ENCODE measurements around the gene DLG5.

- TF ChIP-seq EZH2 (IDR thresholded peaks at IDR 0.05; ENCODE audit: borderline replicate concordance, low read depth, low read length, severe bottlenecking) = no peak
- no peak for TF ChIP-seq CTCF (IDR thresholded peaks at IDR 0.05; ENCODE audit: borderline replicate concordance, extremely low read depth, low read length, poor library complexity, severe bottlenecking)
These were observed 10.4 kb upstream of the DLG5 start for GRCh38 chr10:77936697-77937567.
